PC-3 (cell line): ENCODE measurements around the gene GBE1.

Experiments
- EZH2phosphoT487 ChIP-seq: fragments of 300-600 bp; sonication (generic); IDR thresholded peaks from 2 replicates; pipeline ENCODE4 v1.6.1; 2018; ENCODE audit warnings: mild to moderate bottlenecking, antibody characterized with exemption, low read length, borderline replicate concordance
- TF ChIP-seq, protein P1 (sequence below): fragments of 300-600 bp; sonication (generic); conservative IDR thresholded peaks from 2 replicates; pipeline ENCODE4 v1.5.1; 2017; ENCODE audit warnings: antibody characterized with exemption, low read depth, mild to moderate bottlenecking, low read length

DNA sequence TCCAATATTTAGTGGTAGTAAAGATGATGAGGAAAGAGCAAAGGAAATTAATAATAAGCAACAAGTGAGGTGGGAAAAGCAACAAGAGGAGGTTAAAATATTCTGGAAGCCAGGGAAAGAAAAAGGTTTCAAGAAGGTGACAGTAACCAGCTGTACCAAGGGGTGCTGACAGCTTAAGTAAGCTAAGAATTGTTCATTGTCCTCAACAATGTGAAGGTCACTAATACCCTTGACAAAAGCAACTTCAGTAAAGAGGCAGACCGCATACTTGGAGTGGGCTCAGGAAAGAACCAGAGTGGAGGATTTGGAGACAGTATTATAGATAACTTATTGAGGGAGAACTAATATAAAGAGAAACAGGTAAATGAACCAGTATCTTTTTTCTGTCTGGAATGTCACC, 116.2 kb downstream of the GBE1 start:
- TF ChIP-seq, protein P1, sequence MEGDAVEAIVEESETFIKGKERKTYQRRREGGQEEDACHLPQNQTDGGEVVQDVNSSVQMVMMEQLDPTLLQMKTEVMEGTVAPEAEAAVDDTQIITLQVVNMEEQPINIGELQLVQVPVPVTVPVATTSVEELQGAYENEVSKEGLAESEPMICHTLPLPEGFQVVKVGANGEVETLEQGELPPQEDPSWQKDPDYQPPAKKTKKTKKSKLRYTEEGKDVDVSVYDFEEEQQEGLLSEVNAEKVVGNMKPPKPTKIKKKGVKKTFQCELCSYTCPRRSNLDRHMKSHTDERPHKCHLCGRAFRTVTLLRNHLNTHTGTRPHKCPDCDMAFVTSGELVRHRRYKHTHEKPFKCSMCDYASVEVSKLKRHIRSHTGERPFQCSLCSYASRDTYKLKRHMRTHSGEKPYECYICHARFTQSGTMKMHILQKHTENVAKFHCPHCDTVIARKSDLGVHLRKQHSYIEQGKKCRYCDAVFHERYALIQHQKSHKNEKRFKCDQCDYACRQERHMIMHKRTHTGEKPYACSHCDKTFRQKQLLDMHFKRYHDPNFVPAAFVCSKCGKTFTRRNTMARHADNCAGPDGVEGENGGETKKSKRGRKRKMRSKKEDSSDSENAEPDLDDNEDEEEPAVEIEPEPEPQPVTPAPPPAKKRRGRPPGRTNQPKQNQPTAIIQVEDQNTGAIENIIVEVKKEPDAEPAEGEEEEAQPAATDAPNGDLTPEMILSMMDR: no peak
- TF ChIP-seq EZH2phosphoT487: no peak
